Spleen (tissue), 11 donors: Measurements from ENCODE around the gene MRO. TPM values are rescaled to one million over a fixed set of nuclear protein-coding genes. Genes with fewer than 3 reads are reported as not detected.
"Not testable (repeated sequence)": the region's sequence is repeated elsewhere in the genome, so short reads cannot be mapped to it uniquely, and the experiment has no call there.

Experiments
- DNase-seq: peaks from one replicate; pipeline ENCODE4 v3.0.0-alpha.2; 2020
- H3K27ac ChIP-seq, 8 donors: fragments of 200-600 bp; sonication (generic) in 7 of 8; 1 replicate in 4 of 8; 2 replicates in 4 of 8; pipeline versions ENCODE4 v1.5.0 to v1.8.0; 2016 to 2021; ENCODE audit warnings: inconsistent platforms in 4 of 8, mild to moderate bottlenecking in 4 of 8, moderate library complexity in 1 of 8
- H3K27me3 ChIP-seq, 7 donors: fragments of 200-600 bp; sonication (generic) in 6 of 7; replicated peaks in 1 of 7; 1 replicate in 4 of 7; 2 replicates in 3 of 7; pipeline versions ENCODE4 v1.5.0 to v1.8.0; 2016 to 2021; ENCODE audit warnings: inconsistent platforms in 3 of 7, mild to moderate bottlenecking in 1 of 7
- H3K36me3 ChIP-seq, 6 donors: fragments of 200-600 bp; sonication (generic) in 5 of 6; 1 replicate in 4 of 6; 2 replicates in 2 of 6; pipeline versions ENCODE4 v1.5.0 to v1.8.0; 2016 to 2021; ENCODE audit warnings: inconsistent platforms in 2 of 6
- H3K4me1 ChIP-seq, 6 donors: fragments of 200-600 bp; sonication (generic) in 5 of 6; 1 replicate in 3 of 6; 2 replicates in 3 of 6; pipeline versions ENCODE4 v1.5.0 to v1.8.0; 2016 to 2021; ENCODE audit warnings: inconsistent platforms in 3 of 6
- H3K4me3 ChIP-seq, 8 donors: fragments of 200-600 bp; sonication (generic) in 7 of 8; 1 replicate in 4 of 8; 2 replicates in 4 of 8; pipeline versions ENCODE4 v1.5.0 to v1.8.0; 2016 to 2021; ENCODE audit warnings: inconsistent platforms in 4 of 8, mild to moderate bottlenecking in 4 of 8, moderate library complexity in 2 of 8
- H3K9me3 ChIP-seq, 8 donors: fragments of 200-600 bp; sonication (generic) in 7 of 8; 1 replicate in 4 of 8; 2 replicates in 4 of 8; pipeline versions ENCODE4 v1.5.0 to v1.8.0; 2016 to 2021; ENCODE audit warnings: inconsistent platforms in 4 of 8
- CTCF ChIP-seq, 11 experiments: fragments of 200-600 bp in 7 of 11; fragments of 450-650 bp in 4 of 11; sonication (generic) in 4 of 11; IDR thresholded peaks in 8 of 11; conservative IDR thresholded peaks in 3 of 11; 1 replicate in 7 of 11; 2 replicates in 4 of 11; pipeline versions ENCODE4 v1.4.0 to v1.8.0; 2016 to 2021; ENCODE audit warnings: antibody characterized with exemption in 11 of 11, inconsistent platforms in 4 of 11, mild to moderate bottlenecking in 1 of 11
- POLR2A ChIP-seq, 3 donors: fragments of 450-650 bp; IDR thresholded peaks; one replicate each; pipeline ENCODE4 v1.5.1; 2017; ENCODE audit warnings: antibody characterized with exemption in 3 of 3, mild to moderate bottlenecking in 1 of 3
- POLR2AphosphoS5 ChIP-seq, 3 donors: sonication (generic); formaldehyde crosslinking; IDR thresholded peaks; one replicate each; pipeline ENCODE4 v1.5.1; 2017; ENCODE audit warnings: antibody characterized with exemption in 3 of 3
- WGBS, 5 donors: extraction: QIAGEN DNeasy Blood & Tissue Kit in 3 of 5; methylation state at CpG; one replicate each; pipeline versions ENCODE4 v1.1.5 to v1.1.7; 2013 to 2018; 5-methylcytosine and 5-hydroxymethylcytosine counted together
- intact Hi-C: fragments of 100-400 bp; cut with DNase I; formaldehyde crosslinking; loops from one replicate; pipeline ENCODE4 v1.15.0; 2023; ENCODE audit warnings: low total_unique reads
- polyA plus RNA-seq, 3 donors: library from polyadenylated mRNA; stranded (reverse); fragments of 200-250 nt; gene quantifications; one replicate each; pipeline ENCODE4 v1.2.1, GENCODE V29; 2013
- total RNA-seq, 7 donors: library from RNA; depleted of rRNA in 3 of 7; stranded (reverse); fragments of >200 nt in 3 of 7; fragmentation: NEBNext Ultra II Directional in 4 of 7; extraction: Animal tissue kit (Norgen Biotek cat#: 25700) in 4 of 7; gene quantifications; one replicate each; pipeline versions ENCODE4 v1.1.0 to v1.2.1, GENCODE V29; 2016 to 2021
- donor health status: healthy with polysubstance abuse.
- donor health status: DM: no; HTN: no; CAD: no; lungs with moderate emphysema.
- donor health status: DM: no; HTN: no; CAD: no.
- donor health status: Bipolar disorder and iron deficiency.
- donor health status: healthy.
- donor health status: DM: no; HTN: no; CAD: no.
- donor health status: DM: yes; HTN: yes; CAD: no.

Gene MRO
- total and polyA plus RNA-seq, 10 donors: 0.48 to 8.1 (median 4.1) TPM

DNA sequence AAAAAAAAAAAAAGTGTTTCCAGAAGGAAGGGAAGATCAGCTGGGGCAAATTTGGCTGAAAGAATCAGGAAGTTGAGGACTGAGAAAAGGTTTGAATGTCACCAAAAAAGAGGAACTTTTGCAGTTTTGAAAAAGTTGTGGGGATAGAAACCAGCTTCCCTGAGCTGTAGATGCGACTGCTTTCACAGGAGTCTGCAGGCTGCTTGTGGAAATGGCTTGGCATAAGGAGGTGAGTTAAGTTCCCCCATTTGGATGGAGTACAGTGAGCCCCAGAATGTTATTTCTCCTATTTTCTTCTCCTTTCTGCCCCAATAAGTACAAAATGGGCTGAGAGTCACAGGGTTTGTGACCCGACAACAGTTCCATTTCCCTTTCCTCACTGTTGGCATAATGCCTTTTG lies 42.6 kb upstream of the MRO start:
- Histone ChIP-seq H3K4me3 (no peak overlapping the region), H3K9me3 (no peaks in the 10 kb centered on the region), H3K27ac (peak overlapping the region in 7 of 8 donors; percentile 42 to 81 (median 61)), H3K4me1 (peaks cover 0 to 46% (median 12%) of the 10 kb centered on the region in 6 donors), H3K27me3 (no peaks in the 10 kb centered on the region), H3K36me3 (no peaks in the 10 kb centered on the region)
- intact Hi-C loops: no loop called here
- TF ChIP-seq POLR2AphosphoS5 (IDR thresholded peaks at IDR 0.05) (no peak), CTCF (IDR thresholded peaks at IDR 0.05 in 8 of 11, conservative IDR thresholded peaks at IDR 0.05 in 3 of 11) (no peak), POLR2A (IDR thresholded peaks at IDR 0.05) (no peak)
- 25 to 46% (median 30%) methylated on average over 2 of the region's 2 CpGs for WGBS, 5 donors
- no peak for DNase-seq

- no peak for TF ChIP-seq POLR2A (IDR thresholded peaks at IDR 0.05)
- no peak for TF ChIP-seq CTCF (IDR thresholded peaks at IDR 0.05 in 8 of 11, conservative IDR thresholded peaks at IDR 0.05 in 3 of 11)
- no peak for TF ChIP-seq POLR2AphosphoS5 (IDR thresholded peaks at IDR 0.05)
- no peaks in the 10 kb centered on the region for H3K36me3 ChIP-seq
- 88 to 97% (median 91%) methylated on average over 1 of the region's 1 CpG for WGBS, 5 donors
- intact Hi-C loops: no loop called here
- DNase-seq: no peak
- no peaks in the 10 kb centered on the region for H3K27me3 ChIP-seq
- peaks cover 0 to 41% (median 12%) of the 10 kb centered on the region in 6 donors for H3K4me1 ChIP-seq
- no peak overlapping the region for H3K4me3 ChIP-seq
- no peaks in the 10 kb centered on the region for H3K9me3 ChIP-seq
- H3K27ac ChIP-seq: peak overlapping the region in 6 of 8 donors; percentile 42 to 81 (median 54)
These were observed 41.8 kb upstream of the MRO start for GRCh38 chr18:50861617-50862016.

DNA sequence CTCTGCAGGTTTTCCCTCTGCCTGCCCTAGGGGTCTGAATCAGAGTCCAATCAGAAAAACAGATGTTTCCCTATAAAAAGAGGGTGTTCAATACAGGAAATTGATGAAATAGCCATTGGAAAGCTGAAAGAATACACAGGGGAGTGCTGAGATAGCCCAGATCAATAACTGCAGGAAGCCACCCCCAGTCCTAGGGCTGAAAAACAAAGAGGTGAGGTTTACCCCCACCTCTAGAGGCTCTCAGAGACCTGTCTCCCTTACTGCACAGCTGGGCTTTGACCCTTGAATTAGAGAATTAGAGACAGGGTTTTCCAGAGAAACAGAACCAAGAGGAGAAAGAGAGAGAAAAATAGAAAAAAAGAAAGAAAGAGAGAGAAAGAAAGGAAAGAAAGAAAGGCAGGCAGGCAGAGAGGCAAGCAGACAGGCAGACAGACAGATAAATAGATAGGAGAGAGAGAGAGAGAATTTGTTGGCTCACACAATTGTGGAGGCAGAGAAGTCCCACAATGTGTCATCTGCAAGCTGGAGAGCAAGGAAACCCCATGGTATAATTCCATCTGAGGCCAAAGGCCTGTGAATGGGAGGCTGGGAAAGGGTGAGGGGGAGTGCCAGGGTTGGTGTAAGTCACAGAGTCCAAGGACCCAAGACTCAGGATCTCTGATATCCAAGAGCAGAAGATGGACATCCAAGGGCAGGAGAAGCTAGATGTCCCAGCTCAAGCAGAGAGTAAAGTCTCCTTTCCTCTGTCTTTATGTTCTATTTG lies 40.2 kb upstream of the MRO start:
- Histone ChIP-seq H3K9me3 (no peaks in the 10 kb centered on the region), H3K27ac (no peak overlapping the region), H3K27me3 (no peaks in the 10 kb centered on the region), H3K4me1 (peaks cover 0 to 48% (median 12%) of the 10 kb centered on the region in 6 donors), H3K36me3 (no peaks in the 10 kb centered on the region), H3K4me3 (no peak overlapping the region)
- TF ChIP-seq CTCF (IDR thresholded peaks at IDR 0.05 in 8 of 11, conservative IDR thresholded peaks at IDR 0.05 in 3 of 11) (no peak), POLR2AphosphoS5 (IDR thresholded peaks at IDR 0.05) (no peak), POLR2A (IDR thresholded peaks at IDR 0.05) (no peak)
- intact Hi-C loops: no loop called here
- DNase-seq: no peak

GRCh38 chr18:50857694-50858093 lies 37.9 kb upstream of the MRO start:
- 83 to 94% (median 86%) methylated on average over 3 of the region's 3 CpGs for WGBS, 5 donors
- no peak for DNase-seq
- H3K36me3 ChIP-seq: no peaks in the 10 kb centered on the region
- no peaks in the 10 kb centered on the region for H3K27me3 ChIP-seq
- H3K4me3 ChIP-seq: no peak overlapping the region
- TF ChIP-seq POLR2AphosphoS5 (IDR thresholded peaks at IDR 0.05) (no peak), CTCF (IDR thresholded peaks at IDR 0.05 in 8 of 11, conservative IDR thresholded peaks at IDR 0.05 in 3 of 11) (no peak), POLR2A (IDR thresholded peaks at IDR 0.05) (no peak)
- no peaks in the 10 kb centered on the region for H3K9me3 ChIP-seq
- intact Hi-C loops: no loop called here
- no peak overlapping the region for H3K27ac ChIP-seq
- H3K4me1 ChIP-seq: peaks cover 0 to 47% (median 11%) of the 10 kb centered on the region in 6 donors

DNA sequence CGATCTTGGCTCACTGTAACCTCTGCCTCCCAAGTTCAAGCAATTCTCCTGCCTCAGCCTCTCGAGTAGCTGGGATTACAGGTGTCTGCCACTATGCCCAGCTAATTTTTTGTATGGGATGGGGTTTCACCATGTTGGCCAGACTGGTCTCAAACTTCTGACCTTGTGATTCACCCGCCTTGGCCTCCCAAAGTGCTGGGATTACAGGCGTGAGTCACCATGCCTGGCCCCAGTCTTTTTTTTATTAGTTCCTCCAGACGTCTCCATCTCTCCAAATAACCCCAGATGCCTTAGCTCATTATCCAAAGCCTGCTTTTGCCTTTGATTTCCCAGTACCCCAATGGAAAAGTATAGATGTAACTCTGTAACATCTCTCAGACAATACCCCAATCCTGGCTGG lies 37.4 kb upstream of the MRO start:
- H3K27ac ChIP-seq, H3K9me3 ChIP-seq, H3K4me3 ChIP-seq, H3K36me3 ChIP-seq, DNase-seq, H3K27me3 ChIP-seq, intact Hi-C loops: not testable (repeated sequence)
- 56 to 85% (median 72%) methylated on average over 5 of the region's 5 CpGs for WGBS, 5 donors
- peaks cover 0 to 42% (median 6%) of the 10 kb centered on the region in 6 donors for H3K4me1 ChIP-seq
